HG03025 (cell line): ENCODE data around the gene PDZD8.
A peak's percentile ranks its signal among the peaks of the same experiment; 100 is the strongest.

Experiments used
- ATAC-seq: cut with Tn5 transposase; IDR thresholded peaks from one replicate; pipeline ENCODE4 v1.9.1; 2021; ENCODE audit warnings: mild to moderate bottlenecking, moderate library complexity; ENCODE audit not compliant: unreplicated experiment, low FRiP score

Gene PDZD8, protein sequence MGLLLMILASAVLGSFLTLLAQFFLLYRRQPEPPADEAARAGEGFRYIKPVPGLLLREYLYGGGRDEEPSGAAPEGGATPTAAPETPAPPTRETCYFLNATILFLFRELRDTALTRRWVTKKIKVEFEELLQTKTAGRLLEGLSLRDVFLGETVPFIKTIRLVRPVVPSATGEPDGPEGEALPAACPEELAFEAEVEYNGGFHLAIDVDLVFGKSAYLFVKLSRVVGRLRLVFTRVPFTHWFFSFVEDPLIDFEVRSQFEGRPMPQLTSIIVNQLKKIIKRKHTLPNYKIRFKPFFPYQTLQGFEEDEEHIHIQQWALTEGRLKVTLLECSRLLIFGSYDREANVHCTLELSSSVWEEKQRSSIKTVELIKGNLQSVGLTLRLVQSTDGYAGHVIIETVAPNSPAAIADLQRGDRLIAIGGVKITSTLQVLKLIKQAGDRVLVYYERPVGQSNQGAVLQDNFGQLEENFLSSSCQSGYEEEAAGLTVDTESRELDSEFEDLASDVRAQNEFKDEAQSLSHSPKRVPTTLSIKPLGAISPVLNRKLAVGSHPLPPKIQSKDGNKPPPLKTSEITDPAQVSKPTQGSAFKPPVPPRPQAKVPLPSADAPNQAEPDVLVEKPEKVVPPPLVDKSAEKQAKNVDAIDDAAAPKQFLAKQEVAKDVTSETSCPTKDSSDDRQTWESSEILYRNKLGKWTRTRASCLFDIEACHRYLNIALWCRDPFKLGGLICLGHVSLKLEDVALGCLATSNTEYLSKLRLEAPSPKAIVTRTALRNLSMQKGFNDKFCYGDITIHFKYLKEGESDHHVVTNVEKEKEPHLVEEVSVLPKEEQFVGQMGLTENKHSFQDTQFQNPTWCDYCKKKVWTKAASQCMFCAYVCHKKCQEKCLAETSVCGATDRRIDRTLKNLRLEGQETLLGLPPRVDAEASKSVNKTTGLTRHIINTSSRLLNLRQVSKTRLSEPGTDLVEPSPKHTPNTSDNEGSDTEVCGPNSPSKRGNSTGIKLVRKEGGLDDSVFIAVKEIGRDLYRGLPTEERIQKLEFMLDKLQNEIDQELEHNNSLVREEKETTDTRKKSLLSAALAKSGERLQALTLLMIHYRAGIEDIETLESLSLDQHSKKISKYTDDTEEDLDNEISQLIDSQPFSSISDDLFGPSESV

DNA sequence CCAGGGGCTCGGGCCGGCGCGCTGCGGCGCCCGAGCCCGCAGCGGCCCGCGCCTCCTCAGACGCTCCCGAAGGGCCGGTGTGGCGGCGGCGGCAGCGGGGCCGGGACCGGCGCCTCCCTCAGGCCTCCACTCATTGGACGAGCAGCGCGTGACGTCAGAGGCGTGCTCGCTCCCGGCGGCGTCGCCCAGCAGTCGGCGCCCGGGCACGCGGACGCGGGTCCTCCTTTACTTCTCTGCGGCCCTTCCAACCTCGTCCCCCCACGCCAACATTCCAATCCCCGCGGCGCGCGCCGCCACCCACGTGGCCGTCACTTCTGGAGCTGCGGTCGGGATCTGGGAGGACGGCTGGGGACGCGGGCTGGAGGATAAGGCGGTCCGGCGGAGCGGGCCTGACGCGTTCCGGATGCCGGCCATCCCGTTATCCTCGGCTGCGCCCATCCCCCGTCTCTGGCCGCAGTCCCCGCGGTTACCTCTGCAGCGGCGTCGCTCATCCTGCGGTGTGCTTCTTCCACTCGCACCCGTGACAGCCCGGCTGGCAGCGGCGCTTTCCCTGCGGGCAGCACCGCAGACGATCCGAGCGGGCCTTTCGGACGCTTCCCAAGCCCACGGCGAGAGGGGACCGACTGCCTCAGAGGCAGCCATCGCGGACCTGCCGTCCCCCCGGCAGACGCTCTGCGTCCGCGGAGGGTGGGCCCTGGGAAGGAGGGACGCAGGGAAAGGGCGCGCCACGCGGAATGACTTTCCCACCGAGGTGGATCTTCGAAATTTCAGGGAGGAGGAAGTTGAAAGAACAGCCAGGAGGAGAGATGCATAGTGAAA lies at the start of gene PDZD8:
TSS of gene PDZD8 (minus strand) at position 81 of the 819 bp plus-strand sequence. CDS start 213 bp downstream, outside the sequence.
- ATAC-seq = peak; percentile 92

DNA sequence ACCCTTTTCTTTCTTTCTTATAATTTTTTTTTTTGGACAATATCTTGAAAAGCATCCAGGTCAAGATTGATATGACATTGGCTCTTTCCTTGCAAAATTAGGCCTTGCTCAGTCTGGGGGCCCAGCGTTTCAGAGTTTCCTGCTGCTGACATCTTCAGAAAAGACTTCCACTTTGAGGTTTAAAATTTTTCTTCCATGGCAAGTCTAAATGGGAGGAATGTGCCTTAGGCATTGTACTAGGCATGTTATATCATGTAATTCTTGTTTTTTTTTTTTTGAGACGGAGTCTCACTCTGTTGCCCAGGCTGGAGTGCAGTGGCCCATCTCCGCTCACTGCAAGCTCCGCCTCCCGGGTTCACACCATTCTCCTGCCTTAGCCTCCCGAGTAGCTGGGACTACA lies 48.9 kb upstream of the PDZD8 start:
- no peak for ATAC-seq

DNA sequence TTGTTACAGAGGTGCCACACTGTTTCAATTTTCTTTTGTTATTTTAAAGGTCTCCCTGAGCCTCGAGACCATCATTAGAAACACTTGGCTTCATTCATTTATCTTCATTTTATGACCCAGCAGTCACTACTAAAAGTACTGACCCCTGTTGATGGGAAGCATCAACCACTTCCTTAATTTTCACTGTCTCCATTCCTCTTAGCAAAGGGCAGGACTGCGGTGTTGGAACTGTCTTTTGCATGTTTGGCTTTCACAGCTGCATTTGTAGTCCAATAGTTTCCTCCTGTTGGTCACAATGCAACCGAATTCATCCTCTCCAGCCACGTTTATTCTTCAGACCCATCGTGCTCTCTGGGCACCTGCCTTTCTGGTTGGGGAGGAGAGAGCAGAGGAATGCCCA lies 46.7 kb upstream of the PDZD8 start:
- no peak for ATAC-seq

DNA sequence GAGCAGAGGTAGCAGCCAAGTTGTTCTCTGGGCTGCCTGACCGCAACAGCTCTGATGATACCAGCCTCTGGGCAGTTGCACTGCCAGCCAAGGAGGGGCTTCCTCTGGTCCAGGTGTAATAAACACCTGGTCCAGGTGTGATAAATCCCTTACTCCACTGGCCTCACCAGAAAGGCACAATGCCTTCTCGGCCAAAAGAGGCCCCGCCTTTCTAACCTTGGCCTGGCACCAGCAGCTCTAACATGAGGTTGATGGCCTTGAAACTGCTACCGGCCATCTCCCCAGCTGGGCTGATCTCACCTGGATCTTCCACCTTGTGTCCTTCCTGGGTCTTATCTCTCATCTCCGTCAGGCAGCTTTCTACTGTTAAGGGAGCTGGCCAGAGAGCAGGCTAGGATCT lies 45.5 kb upstream of the PDZD8 start:
- ATAC-seq = no peak

DNA sequence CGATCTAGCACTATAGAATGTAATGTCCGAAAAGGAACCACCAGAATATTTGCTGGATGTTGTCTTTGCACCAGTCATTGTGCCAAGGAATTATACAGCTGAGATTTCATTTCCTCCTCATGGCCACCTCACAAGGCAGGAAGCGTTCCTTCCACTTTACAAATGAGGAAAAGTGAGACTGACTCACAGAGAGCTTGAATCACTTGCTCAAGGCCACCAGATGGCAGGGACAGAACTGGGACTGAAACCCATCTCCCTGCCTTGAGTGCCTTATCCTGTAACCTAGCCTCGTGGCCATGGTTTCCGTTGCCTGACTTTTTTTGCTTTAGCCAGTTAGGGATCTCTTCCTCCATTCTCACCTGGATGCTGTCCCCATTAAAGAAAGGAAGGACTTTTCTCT lies 44.7 kb upstream of the PDZD8 start:
- no peak for ATAC-seq

DNA sequence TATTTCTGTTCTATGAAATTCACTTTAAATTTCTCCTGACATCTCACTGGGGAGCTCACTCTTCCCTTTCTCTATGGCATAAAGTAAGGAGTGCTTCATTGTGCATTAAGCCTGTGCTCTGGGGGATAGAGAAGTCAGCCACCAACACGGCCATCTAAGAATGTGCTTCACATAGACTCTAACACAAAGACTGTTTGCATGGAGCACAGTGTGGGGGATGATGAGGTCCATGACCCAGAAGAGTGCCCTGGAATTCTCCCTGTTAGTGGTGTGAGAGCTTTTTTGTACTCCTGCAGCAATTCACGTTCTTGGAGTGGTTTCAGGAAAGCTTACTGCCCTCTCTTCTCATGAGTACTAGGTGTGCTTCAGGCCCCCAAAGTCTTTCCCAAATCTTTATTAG lies 43.9 kb upstream of the PDZD8 start:
- no peak for ATAC-seq

DNA sequence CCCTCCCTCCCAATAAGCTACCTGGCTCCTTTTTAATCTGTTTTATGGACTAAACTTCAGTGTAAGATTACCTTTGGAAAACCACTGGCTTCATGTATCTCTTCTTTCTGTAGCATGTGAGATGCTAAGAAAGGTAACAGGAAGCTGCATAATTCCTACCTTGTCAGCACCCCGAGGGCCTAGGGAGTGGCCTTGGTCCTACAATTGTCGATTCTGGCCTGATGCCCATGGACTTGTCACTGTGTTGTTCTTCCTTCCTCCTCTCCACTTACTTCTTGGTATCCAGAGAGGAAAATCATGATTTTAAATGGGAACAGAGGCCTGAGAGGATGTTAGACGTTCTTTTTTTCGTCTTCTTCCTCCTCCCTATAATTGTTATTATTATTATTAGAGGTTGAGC lies 42.9 kb upstream of the PDZD8 start:
- no peak for ATAC-seq

DNA sequence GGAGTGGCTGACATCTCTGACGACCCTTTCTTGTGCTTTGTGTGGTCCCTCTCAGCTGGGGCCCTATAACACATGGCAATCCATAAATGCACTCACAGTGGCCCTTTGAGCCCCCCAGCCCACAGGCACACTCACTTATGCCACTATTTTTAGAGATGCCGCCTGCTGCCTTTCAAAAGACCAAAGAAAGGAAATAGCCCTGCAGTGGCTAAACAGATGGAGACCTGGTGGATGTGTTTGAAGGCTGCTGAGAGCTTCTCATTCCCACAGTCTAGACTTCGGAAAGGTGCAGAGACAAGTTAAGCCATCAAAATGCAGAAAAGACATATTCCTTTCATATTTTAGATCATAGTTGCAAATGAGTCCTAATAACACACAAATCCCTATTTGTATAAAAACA lies 42.0 kb upstream of the PDZD8 start:
- no peak for ATAC-seq

DNA sequence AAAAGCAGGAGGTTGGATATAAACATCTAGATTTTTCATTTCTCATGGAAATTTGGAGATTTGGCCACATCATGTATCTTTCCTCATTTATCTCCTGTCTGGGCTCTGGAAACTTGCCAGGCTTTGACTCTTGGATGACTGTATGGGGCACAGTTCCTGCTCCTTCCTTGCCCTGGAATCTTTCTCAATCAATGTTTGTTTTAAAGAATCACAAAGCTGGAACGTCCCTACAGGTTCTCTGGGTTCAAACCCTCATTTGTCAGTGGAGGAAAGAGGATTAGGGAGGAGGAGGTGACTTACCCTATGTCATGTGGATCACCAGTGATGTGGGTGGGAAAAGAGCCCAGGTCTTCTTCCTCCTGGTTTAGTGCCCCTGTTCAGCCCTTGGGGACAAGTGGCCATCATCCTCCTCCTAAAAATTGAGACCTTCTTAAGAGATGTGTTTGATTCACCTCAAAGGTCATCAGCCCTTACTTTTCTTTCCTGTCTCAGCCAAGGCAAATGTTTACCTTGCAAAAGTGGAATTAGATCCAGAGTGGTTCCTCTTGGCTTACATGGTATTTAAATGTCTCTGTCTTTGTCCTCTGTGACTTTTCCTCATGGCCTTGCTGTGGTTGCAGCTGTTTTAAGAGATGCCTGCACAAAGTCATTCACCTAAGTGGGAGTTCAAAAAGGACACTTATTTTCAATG lies 38.8 kb upstream of the PDZD8 start:
- ATAC-seq = no peak

DNA sequence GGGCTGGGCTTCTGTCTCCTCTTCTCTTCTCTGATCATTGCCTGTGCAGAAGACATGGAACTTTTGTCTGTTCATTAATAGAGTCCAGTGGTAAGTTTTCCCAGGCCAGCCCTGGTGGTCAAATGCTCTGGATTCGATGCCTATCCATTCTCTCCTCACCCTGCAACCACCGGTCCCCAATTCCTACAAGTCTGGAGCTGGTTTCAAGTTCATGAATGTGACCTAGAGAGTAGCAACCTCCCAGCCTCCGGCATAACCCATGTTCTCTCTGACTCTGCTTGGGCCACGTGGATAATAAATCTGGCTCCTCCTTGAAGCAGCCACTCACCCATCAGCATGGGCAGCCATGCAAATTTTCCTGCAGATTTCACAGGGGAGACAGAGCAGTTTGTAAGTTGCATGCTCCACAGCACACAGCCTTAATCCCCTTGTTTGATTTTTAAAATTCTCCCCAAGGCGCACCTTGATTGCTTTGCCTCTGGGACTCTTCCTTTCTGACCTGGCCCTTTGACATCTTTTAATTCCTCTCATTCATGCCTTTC lies 37.3 kb upstream of the PDZD8 start:
- ATAC-seq = no peak

DNA sequence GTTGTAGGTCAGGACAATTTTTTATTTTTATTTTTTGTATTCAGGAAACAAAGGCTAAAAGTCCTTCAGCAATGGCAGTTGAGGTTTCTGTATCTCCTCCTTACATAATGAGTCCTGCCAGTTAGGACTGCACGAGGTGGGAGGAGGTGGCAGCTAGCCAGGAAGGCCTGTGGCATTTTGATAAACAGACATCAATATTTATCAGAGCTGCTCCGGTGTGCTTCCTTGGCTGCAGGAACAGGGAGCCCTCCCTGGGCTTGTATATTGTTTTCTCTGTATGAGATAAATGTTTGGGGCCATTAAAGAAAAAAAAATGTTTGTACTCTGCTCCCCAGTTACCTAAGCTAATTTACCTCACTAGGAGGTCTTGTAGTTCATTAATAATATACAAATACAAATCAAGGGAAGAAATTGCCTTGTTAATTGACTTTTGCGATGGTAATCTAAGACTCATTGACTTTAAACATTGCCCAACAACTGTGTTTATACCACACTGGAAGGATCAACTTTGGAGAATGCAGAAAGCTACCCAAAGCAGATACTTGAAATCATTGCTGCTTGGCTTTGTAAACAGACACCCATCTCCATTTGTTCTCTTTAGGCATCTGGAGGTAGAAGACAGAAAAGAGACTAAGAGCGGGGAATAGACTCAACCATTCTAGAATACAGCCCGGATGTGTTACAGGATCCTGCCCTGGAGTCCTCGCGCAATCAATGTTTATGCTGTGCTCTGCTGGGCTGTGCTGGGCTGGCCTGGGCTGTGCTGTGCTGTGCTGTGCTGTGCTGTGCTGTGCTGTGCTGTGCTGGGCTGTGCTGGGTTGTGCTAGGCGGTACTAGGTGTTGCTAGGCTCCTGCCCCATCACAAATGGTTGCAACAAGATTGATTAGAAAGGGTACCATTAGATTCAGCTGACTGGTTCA lies 36.5 kb upstream of the PDZD8 start:
- ATAC-seq = no peak

DNA sequence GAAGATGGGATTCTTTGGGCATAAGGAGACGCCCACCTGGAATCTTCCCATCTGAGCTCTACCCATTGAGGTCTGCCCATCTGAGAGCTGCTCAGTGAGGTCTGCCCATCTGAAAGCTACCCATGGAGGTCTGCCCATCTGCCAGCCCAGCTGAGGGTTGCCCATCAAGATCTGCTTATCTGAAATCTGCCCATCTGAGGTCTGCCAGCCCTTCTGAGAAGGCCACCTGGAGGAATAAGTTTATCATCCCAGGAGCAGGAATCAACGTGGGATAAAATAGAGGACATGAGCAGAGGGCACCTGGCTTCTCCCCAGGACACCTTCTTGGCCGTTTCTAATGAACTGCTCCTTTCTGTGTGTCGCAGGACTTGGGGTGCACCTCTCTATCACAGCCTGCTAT lies 35.3 kb upstream of the PDZD8 start:
- ATAC-seq = no peak

DNA sequence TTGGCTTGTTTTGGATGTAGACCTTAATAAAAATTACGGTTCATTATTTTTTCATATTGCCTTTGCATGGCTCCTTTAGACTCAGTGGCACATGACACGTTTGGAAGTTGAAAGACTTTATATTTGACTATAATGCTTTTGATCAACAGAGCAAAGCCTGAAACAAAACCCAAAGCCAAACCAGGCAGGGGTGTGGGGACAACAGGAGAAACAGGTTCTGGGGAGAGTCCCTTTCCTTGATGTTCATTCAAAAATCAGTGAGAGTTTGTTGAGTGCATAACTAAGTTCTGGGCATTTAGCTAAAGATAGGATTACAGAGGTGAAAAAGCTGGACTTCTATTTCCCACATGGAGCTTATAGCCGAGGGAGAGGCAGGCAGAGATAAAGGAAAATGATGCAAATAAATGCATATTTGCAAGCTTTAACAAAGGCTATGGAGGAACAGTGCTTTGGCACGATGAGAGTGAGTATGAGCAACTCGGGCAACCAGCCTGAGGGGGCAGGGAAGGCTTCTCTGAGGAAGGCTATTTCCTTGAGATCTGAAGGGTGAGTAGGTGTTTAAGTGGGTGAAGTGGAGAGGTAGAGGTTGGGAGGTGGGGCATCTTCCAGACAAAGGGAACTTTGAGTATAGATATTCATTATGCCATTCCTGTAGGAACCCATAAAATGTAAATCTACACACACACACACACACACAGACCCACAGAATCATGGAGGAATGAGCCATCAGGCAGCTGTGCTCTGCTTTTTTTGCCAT lies 34.5 kb upstream of the PDZD8 start:
- no peak for ATAC-seq

DNA sequence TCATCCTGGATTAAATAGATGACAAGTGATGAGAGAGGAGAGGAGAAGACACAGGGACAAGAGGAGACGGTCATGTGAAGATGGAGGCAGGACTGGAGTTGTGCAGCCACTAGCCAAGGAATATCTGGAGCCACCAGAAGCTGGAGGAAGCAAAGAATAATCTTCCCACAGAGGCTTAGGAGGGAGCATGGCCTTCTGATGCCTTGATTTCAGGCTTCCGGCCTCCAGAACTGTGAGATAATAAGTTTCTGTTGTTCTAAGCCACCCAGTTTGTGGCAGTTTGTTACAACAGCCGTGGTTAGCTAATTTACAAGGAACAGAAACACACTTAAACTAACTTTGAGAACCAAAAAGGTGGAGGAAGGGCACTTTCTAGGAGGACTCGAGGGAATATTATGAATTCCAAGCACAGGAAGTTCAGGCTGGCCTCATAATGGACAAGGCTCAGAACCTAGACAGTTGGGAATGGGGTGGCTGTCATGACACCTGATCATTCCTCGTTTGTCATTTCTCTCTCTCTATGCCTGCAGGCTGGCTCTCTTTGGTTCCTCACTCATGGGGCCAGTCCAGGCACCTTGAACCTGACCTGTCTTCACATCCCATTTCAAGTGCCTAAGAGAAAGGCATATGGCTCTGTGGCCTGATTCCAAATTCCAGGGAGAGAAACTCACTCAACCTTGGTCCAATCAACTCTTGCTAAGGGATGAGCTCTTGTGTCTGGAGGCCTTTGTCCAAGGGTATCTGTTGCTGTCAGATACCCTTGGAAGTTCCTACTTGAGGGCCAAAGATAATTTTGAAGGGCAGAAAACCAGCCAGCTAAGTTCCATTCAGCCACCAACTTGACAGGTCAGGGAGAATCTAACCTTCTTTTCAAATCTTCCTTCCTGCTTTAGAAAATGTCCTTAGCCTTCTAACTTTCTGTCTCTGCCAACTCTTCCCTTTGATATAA lies 33.5 kb upstream of the PDZD8 start:
- no peak for ATAC-seq

DNA sequence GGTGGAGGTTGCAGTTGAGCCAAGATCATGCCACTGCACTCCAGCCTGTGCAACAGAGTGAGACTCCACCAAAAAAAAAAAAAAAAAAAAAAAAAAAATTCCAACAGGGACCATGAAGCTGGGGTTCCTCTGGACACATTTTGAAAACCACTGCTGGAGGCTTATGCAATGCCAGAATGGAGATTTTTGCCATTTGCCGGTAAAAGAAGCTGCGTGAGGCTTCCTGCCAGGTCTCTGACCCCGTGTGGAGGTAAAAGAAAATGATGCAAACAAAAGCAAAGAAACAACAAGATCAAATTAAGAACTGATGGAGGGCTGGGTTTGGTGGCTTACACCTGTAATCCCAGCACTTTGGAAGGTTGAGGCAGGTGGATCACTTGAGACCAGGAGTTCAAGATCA lies 30.5 kb upstream of the PDZD8 start:
- ATAC-seq = no peak

DNA sequence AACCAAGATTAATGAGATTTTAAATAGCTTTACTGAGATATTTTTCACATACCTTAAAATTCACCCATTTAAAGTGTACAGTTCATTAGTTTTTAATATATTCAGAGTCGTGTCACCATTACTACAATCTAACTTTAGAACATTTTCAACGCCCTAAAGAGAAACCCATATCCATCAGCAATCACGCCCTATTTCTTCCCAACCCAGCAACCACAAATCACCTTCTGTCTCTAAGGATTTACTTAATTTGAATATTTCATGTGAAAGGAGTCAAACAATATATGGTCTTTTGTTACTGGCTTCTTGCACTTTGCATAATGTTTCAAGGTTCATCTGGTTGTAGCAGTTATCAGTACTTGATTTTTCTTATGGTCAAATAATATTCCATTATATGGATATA lies 25.1 kb upstream of the PDZD8 start:
- ATAC-seq = no peak
